Lower lobe of right lung (tissue), 2 donors: Measurements from ENCODE around the gene ENDOV. TPM values are rescaled to one million over a fixed set of nuclear protein-coding genes. Genes with fewer than 3 reads are reported as not detected.

Experiments
- ATAC-seq, 2 donors: fragments of 200-7000 bp; cut with Tn5 transposase; one replicate each; pipeline ENCODE4 v1.9.1; 2020 to 2022; ENCODE audit warnings: mild to moderate bottlenecking in 2 of 2, moderate library complexity in 2 of 2
- DNase-seq: peaks from one replicate; pipeline ENCODE4 v3.0.0-alpha.2; 2020
- H3K27ac ChIP-seq: fragments of 200-600 bp; one replicate; pipeline ENCODE4 v1.8.0; 2022
- H3K27me3 ChIP-seq: fragments of 200-600 bp; one replicate; pipeline ENCODE4 v1.8.0; 2022; ENCODE audit warnings: low read depth
- H3K36me3 ChIP-seq: fragments of 200-600 bp; one replicate; pipeline ENCODE4 v1.8.0; 2022; ENCODE audit warnings: mild to moderate bottlenecking
- H3K4me1 ChIP-seq: fragments of 200-600 bp; one replicate; pipeline ENCODE4 v1.8.0; 2022
- H3K4me3 ChIP-seq: fragments of 200-600 bp; one replicate; pipeline ENCODE4 v1.8.0; 2022; ENCODE audit warnings: mild to moderate bottlenecking
- H3K9me3 ChIP-seq: fragments of 200-600 bp; one replicate; pipeline ENCODE4 v1.8.0; 2022
- intact Hi-C: fragments of 100-400 bp; cut with DNase I; formaldehyde crosslinking; loops from one replicate; pipeline ENCODE4 v1.11.0; 2022
- microRNA-seq: library from miRNA; unstranded; fragments of <30 nt; microRNA quantifications from one replicate; pipeline ENCODE4 v1.2.0, GENCODE V29; 2020; ENCODE audit warnings: borderline number of aligned reads
- total RNA-seq: library from RNA; stranded (reverse); fragmentation: NEBNext Ultra II Directional; extraction: Animal tissue kit (Norgen Biotek cat#: 25700); gene quantifications from one replicate; pipeline ENCODE4 v1.2.1, GENCODE V29; 2021
- TF ChIP-seq, protein P1 (sequence below): fragments of 200-600 bp; IDR thresholded peaks from one replicate; pipeline ENCODE4 v1.8.0; 2022; ENCODE audit warnings: antibody characterized with exemption, mild to moderate bottlenecking
- donor health status: DM: no; HTN: yes; CAD: no; lungs with severe emphysema.

Gene ENDOV
- total RNA-seq, 1 donor from 2014 or later = 23.4 TPM

DNA sequence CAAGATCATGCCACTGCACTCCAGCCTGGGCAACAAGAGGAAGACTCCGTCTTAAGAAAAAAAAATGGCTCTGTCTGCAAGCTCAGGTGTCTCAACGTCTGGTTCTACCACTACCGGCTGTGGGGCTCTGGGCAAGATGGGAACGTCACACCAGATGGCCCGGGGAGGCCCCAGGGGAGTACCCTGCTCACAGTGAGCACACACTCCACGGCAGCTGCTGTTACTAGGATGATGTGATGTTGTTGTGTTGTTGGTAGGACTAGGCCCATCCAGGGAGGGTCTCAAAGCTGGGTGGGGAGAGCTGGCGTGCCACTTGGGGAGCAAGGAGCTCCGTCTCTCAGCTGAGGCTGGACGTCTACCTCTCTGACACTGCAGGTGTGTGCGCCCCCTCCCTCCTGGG is 70.9 kb downstream of the ENDOV start:
- DNase-seq (no peak), ATAC-seq (no peak)
- Histone ChIP-seq H3K27ac (no peak overlapping the region), H3K4me3 (no peak overlapping the region), H3K36me3 (no peaks in the 10 kb centered on the region), H3K4me1 (no peaks in the 10 kb centered on the region), H3K27me3 (peaks cover 50% of the 10 kb centered on the region), H3K9me3 (no peaks in the 10 kb centered on the region)
- intact Hi-C loops = no loop called here
- TF ChIP-seq, protein P1, sequence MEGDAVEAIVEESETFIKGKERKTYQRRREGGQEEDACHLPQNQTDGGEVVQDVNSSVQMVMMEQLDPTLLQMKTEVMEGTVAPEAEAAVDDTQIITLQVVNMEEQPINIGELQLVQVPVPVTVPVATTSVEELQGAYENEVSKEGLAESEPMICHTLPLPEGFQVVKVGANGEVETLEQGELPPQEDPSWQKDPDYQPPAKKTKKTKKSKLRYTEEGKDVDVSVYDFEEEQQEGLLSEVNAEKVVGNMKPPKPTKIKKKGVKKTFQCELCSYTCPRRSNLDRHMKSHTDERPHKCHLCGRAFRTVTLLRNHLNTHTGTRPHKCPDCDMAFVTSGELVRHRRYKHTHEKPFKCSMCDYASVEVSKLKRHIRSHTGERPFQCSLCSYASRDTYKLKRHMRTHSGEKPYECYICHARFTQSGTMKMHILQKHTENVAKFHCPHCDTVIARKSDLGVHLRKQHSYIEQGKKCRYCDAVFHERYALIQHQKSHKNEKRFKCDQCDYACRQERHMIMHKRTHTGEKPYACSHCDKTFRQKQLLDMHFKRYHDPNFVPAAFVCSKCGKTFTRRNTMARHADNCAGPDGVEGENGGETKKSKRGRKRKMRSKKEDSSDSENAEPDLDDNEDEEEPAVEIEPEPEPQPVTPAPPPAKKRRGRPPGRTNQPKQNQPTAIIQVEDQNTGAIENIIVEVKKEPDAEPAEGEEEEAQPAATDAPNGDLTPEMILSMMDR = no peak

DNA sequence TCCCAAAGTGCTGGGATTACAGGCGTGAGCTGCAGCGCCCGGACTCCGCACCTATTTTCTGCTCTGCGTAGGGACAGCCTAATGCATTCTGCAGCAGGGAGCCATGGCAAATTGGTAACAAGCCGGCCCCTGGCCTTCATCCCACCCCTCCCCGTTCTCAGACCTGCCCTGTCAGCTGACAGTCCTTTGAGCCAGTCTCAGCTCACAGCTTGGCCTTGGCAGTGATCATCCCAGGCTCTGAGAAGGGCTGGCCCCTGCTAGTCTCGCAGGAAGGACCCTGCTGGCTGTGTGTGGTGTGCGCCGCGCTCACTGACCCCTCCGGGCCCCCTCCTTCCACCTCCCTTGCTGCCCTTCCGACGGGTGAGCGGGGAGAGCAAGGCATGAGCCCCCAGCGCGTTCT is 71.7 kb downstream of the ENDOV start:
- intact Hi-C loops = no loop called here
- TF ChIP-seq, protein P1 = no peak
- H3K9me3 ChIP-seq = no peaks in the 10 kb centered on the region
- H3K27ac ChIP-seq = no peak overlapping the region
- no peak for ATAC-seq
- no peak overlapping the region for H3K4me3 ChIP-seq
- no peaks in the 10 kb centered on the region for H3K4me1 ChIP-seq
- DNase-seq = no peak
- no peaks in the 10 kb centered on the region for H3K36me3 ChIP-seq
- H3K27me3 ChIP-seq = peaks cover 42% of the 10 kb centered on the region

DNA sequence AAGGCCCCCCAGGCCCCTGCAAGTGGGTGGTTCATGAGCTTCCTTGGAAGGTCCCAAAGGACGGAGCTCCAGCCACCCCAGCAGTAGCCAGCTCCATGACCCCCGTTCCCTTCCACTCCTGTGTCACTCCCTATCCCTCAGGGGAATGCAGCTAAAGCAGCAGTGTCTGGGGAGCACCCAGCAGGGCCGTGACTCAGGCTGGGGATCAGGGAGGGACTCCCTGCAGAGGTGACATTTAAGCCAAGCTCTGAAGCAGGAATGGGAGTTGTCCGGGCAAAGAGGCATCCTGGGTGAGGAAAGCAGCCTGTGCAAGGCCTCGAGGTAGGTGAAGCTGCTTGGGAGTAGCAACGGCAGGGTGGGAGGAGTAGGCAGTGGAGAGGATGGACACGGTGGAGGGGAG is 72.5 kb downstream of the ENDOV start:
- ATAC-seq = no peak
- DNase-seq = no peak
- H3K36me3 ChIP-seq = no peaks in the 10 kb centered on the region
- no peak overlapping the region for H3K27ac ChIP-seq
- H3K4me3 ChIP-seq = no peak overlapping the region
- intact Hi-C loops = no loop called here
- TF ChIP-seq, protein P1 = no peak
- no peaks in the 10 kb centered on the region for H3K4me1 ChIP-seq
- no peaks in the 10 kb centered on the region for H3K9me3 ChIP-seq
- H3K27me3 ChIP-seq = peaks cover 33% of the 10 kb centered on the region

Small RNAs within 50 kb of the gene (microRNA-seq; reads per million reads assigned to microRNA genes)
- gene MIR4730 = not detected

Other genes with a start within 250 kb of the ENDOV start
- 0.50 TPM for gene CARD14, start 245.1 kb upstream of the ENDOV start, total RNA-seq
- gene SGSH, start 194.8 kb upstream of the ENDOV start, total RNA-seq = 57.8 TPM
- 42.4 TPM for gene SLC26A11, start 194.7 kb upstream of the ENDOV start, total RNA-seq
- gene RNF213, start 154.3 kb upstream of the ENDOV start, total RNA-seq = 300 TPM
- gene NPTX1, start 61.4 kb downstream of the ENDOV start, total RNA-seq = 2.1 TPM
- gene RPTOR, start 129.7 kb downstream of the ENDOV start, total RNA-seq = 34.0 TPM